Natural killer cell (primary cell): ENCODE results near the gene GIGYF2. TPM values are rescaled to one million over a fixed set of nuclear protein-coding genes. Genes with fewer than 3 reads are reported as not detected.
"Not testable (repeated sequence)": the region's sequence is repeated elsewhere in the genome, so short reads cannot be mapped to it uniquely, and the experiment has no call there.

ENCODE experiments used
- ATAC-seq, 3 donors: fragments of 150-1000 bp in 2 of 3; fragments of 200-7000 bp in 1 of 3; cut with Tn5 transposase; 1 replicate in 1 of 3; 2 replicates in 2 of 3; pipeline ENCODE4 v1.10.0; 2021; ENCODE audit warnings: mild to moderate bottlenecking in 2 of 3, moderate library complexity in 2 of 3
- DNase-seq, 2 donors: peaks; one replicate each; pipeline versions ENCODE4 v3.0.0 to v3.0.0-alpha.2; 2013 to 2021; ENCODE audit warnings: mixed read lengths in 1 of 2
- H3K27ac ChIP-seq: one replicate; pipeline ENCODE4 v1.5.1; 2013; ENCODE audit warnings: mild to moderate bottlenecking, low read length
- H3K27me3 ChIP-seq: one replicate; pipeline ENCODE4 v1.6.1; 2013; ENCODE audit warnings: low read length; ENCODE audit not compliant: control insufficient read depth, insufficient read depth
- H3K36me3 ChIP-seq: one replicate; pipeline ENCODE4 v1.6.1; 2013; ENCODE audit warnings: low read length; ENCODE audit not compliant: control insufficient read depth, insufficient read depth
- H3K4me1 ChIP-seq: one replicate; pipeline ENCODE4 v1.6.1; 2013; ENCODE audit warnings: low read length; ENCODE audit not compliant: control insufficient read depth, insufficient read depth
- H3K4me3 ChIP-seq: one replicate; pipeline ENCODE4 v1.5.1; 2013; ENCODE audit warnings: low read length
- H3K9me3 ChIP-seq: one replicate; pipeline ENCODE4 v1.6.1; 2013; ENCODE audit warnings: low read length; ENCODE audit not compliant: control insufficient read depth, insufficient read depth
- H3K27ac Mint-ChIP-seq, 2 donors: one replicate each; pipeline ENCODE4 v1.8.0; 2022; ENCODE audit warnings: mild to moderate bottlenecking in 2 of 2, mixed read lengths in 2 of 2, moderate library complexity in 1 of 2
- H3K27me3 Mint-ChIP-seq, 2 donors: one replicate each; pipeline ENCODE4 v1.8.0; 2022; ENCODE audit warnings: low read depth in 2 of 2, mixed read lengths in 2 of 2
- H3K36me3 Mint-ChIP-seq: one replicate; pipeline ENCODE4 v1.8.0; 2022; ENCODE audit warnings: mixed read lengths
- H3K4me1 Mint-ChIP-seq, 2 donors: one replicate each; pipeline ENCODE4 v1.8.0; 2022; ENCODE audit warnings: mixed read lengths in 2 of 2
- H3K4me3 Mint-ChIP-seq: one replicate; pipeline ENCODE4 v1.8.0; 2022; ENCODE audit warnings: mild to moderate bottlenecking, moderate library complexity, mixed read lengths
- H3K9me3 Mint-ChIP-seq, 2 donors: one replicate each; pipeline ENCODE4 v1.8.0; 2022; ENCODE audit warnings: mixed read lengths in 2 of 2
- CTCF ChIP-seq: fragments of 200-600 bp; IDR thresholded peaks from one replicate; pipeline ENCODE4 v1.8.0; 2022; ENCODE audit warnings: antibody characterized with exemption
- WGBS: methylation state at CpG from one replicate; pipeline ENCODE4 v1.1.7; 2013; ENCODE audit warnings: missing lambda C conversion rate; ENCODE audit not compliant: insufficient coverage; 5-methylcytosine and 5-hydroxymethylcytosine counted together
- intact Hi-C: fragments of 100-400 bp; cut with micrococcal nuclease; formaldehyde crosslinking; loops from one replicate; pipeline ENCODE4 v1.14.2; 2022
- total RNA-seq, 4 donors: library from RNA; stranded (reverse); fragments of 120-200 nt in 1 of 4; gene quantifications; one replicate each; pipeline versions ENCODE4 v1.2.3 to v1.2.4, GENCODE V29; 2013 to 2022

Gene GIGYF2
- total RNA-seq, 3 donors from 2014 or later (not counting 1 experiment from before 2014, with no cell fraction given), result 73.6 to 85.3 (median 80.1) TPM

- H3K27me3 ChIP-seq, result no peaks in the 10 kb centered on the region
- no peak for ATAC-seq
- H3K4me3 ChIP-seq, result no peak overlapping the region
- no peaks in the 10 kb centered on the region for H3K36me3 ChIP-seq
- no peaks in the 10 kb centered on the region for H3K36me3 Mint-ChIP-seq
- H3K4me3 Mint-ChIP-seq, result no peak overlapping the region
- 64% methylated on average over 11 of the region's 11 CpGs for WGBS
- H3K4me1 ChIP-seq, result no peaks in the 10 kb centered on the region
- H3K4me1 Mint-ChIP-seq, result no peaks in the 10 kb centered on the region
- H3K27me3 Mint-ChIP-seq, result peaks cover under 1 to 5% of the 10 kb centered on the region in 2 donors
- no peak for TF ChIP-seq CTCF
- DNase-seq, result no peak
- no peak overlapping the region for H3K27ac Mint-ChIP-seq
- H3K9me3 Mint-ChIP-seq, result no peaks in the 10 kb centered on the region
- no peaks in the 10 kb centered on the region for H3K9me3 ChIP-seq
- H3K27ac ChIP-seq, result no peak overlapping the region
- intact Hi-C loops, result no loop called here
These were observed 9.6 kb upstream of the GIGYF2 start for GRCh38 chr2:232687382-232688160.

GRCh38 chr2:232688201-232688600 lies 8.9 kb upstream of the GIGYF2 start:
- no peak for DNase-seq
- intact Hi-C loops, result no loop called here
- H3K9me3 ChIP-seq, result no peaks in the 10 kb centered on the region
- ATAC-seq, result no peak
- H3K27me3 ChIP-seq, result no peaks in the 10 kb centered on the region
- Mint-ChIP-seq H3K27ac (no peak overlapping the region), H3K4me1 (no peaks in the 10 kb centered on the region), H3K9me3 (no peaks in the 10 kb centered on the region), H3K36me3 (no peaks in the 10 kb centered on the region), H3K27me3 (peaks cover 0 to 5% of the 10 kb centered on the region in 2 donors), H3K4me3 (no peak overlapping the region)
- no peaks in the 10 kb centered on the region for H3K4me1 ChIP-seq
- TF ChIP-seq CTCF, result no peak
- no peak overlapping the region for H3K27ac ChIP-seq
- no peaks in the 10 kb centered on the region for H3K36me3 ChIP-seq
- H3K4me3 ChIP-seq, result no peak overlapping the region
- 93% methylated on average over 7 of the region's 7 CpGs for WGBS

- DNase-seq (no peak), ATAC-seq (no peak)
- Histone ChIP-seq H3K27me3 (no peaks in the 10 kb centered on the region), H3K36me3 (no peaks in the 10 kb centered on the region), H3K4me3 (no peak overlapping the region), H3K27ac (no peak overlapping the region), H3K9me3 (no peaks in the 10 kb centered on the region), H3K4me1 (no peaks in the 10 kb centered on the region)
- Mint-ChIP-seq H3K4me3 (no peak overlapping the region), H3K4me1 (peaks cover 0 to 1% of the 10 kb centered on the region in 2 donors), H3K27me3 (no peaks in the 10 kb centered on the region), H3K9me3 (no peaks in the 10 kb centered on the region), H3K27ac (no peak overlapping the region), H3K36me3 (no peaks in the 10 kb centered on the region)
- intact Hi-C loops, result no loop called here
- WGBS, result 55% methylated on average over 3 of the region's 3 CpGs
- no peak for TF ChIP-seq CTCF
These were observed 7.8 kb upstream of the GIGYF2 start for GRCh38 chr2:232689152-232689910.

- intact Hi-C loops, H3K27ac ChIP-seq, H3K27ac Mint-ChIP-seq, H3K36me3 ChIP-seq, H3K9me3 ChIP-seq, H3K4me3 Mint-ChIP-seq, H3K4me1 Mint-ChIP-seq, ATAC-seq, H3K27me3 Mint-ChIP-seq, H3K9me3 Mint-ChIP-seq, H3K4me3 ChIP-seq, H3K4me1 ChIP-seq, DNase-seq, H3K27me3 ChIP-seq, H3K36me3 Mint-ChIP-seq: not testable (repeated sequence)
- 96% methylated on average over 12 of the region's 13 CpGs for WGBS
These were observed 6.0 kb upstream of the GIGYF2 start for GRCh38 chr2:232691117-232691516.
